Kasumi-1 (cell line): ENCODE results near the gene COX6B1.
A peak's percentile ranks its signal among the peaks of the same experiment; 100 is the strongest.
"Not testable (repeated sequence)": the region's sequence is repeated elsewhere in the genome, so short reads cannot be mapped to it uniquely, and the experiment has no call there.

ENCODE experiments used
- DNase-seq, 2 experiments: peaks; one replicate each; lab custom pipeline; 2025; lab: John Stamatoyannopoulos, UW

The COX6B1 gene

DNA sequence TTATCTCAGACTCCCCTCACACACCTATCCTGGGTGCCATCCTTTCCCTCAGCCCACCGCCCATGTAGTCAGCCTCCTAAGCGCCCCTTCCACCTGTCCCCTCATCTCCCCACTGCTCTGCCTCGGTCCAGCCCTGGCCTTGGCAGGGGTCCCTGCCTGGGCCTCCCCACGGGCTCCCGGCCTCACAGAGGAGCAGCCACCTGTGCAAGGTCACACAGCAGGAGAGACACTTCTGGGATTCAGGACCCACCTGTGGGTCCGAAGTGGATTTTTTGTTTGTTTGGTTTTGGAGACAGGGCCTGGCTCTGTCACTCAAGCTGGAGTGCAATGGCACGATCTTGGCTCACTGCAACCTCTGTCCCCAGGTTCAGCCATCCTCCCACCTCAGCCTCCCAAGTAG lies 17.5 kb downstream of the COX6B1 start:
- no peak for DNase-seq

DNA sequence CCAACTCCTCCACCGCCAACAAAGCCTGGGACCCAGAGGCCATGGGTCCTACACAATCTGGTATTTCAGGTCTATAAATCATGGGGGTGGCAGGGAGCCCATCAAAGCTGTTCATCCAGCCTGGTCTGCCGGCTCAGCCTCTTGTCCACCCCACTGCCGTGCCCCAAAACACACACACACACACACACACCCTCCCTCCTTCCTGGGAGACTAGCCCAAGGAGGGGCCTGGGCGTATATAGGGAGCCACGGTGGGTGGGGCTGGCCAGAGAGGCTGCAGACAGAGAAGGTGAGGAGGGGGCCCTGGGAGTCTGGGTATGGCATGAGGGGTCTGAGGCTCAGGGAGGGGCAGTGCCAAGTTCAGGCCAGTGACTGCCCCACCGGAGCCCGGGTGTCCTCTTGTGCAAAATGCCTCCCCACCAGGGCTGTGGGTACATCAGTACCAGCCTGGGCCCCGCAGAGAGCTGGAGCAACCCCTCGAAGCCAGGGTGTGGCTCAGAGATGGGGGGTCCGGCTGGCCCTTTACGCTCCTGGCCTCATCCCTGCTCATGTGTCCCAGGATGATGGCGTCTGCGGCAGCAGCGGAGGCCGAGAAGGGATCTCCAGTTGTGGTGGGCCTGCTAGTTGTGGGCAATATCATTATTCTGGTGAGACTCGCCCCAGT lies 18.3 kb downstream of the COX6B1 start, which contains the start of gene UPK1A:
Gene UPK1A (plus strand): TSS at position 267 of the 663 bp plus-strand sequence. CDS start 296 bp downstream, at position 563.
- no peak for DNase-seq

DNA sequence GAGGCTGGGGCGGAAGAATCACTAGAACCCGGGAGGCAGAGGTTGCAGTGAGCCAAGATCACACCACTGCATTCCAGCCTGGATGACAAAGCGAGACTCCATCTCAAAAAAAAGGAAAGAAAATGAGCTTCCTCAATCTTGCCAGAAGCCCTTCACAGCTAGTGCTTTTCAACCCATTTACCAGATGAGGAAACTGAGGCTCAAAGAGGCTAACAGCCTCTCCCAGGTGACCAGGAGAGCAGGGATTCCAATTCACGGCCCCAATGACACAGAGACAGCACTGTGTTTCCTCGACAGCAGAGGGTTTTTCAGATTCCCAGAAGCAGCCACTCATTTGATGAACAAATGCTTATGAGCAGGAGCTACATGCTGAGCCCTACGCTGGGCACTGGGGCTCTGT lies 21.4 kb downstream of the COX6B1 start:
- no peak for DNase-seq

DNA sequence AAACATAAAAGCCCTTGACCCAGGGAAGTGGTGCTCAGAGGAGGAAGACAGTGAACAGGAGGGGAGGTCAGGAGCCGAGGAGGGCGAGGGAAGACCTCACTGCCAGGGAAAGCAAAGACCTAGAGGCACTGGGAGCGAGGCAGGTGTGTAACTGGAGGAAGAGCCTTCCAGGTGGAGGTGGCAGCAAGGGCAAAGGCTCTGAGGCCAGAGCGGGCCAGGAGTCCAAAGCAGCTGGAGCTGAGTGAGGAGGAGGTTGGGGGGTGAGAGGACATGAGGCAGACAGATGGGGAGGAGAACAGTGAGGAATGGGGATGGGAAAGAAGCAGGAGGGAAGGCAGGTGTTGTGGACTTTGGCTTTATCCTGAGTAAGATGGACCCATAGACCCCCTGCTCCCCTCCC lies 21.9 kb downstream of the COX6B1 start:
- DNase-seq = no peak

DNA sequence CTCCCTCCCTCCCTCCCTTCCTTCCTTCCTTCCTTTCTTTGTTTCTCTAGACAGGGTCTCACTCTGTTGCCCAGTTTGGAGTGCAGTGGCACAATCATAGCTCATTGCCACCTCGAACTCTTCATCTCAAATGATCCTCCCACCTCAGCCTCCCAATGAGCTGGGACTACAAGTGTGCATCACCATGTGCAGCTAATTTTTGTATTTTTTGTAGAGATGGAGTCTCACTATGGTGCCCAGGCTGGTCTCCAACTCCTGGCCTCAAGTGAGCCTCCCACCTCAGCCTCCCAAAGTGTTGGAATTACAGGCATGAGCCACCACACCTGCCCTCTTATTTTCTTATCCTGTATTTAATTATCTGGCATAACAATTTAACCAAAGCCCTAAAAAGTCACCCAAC lies 22.6 kb downstream of the COX6B1 start:
- no peak for DNase-seq

DNA sequence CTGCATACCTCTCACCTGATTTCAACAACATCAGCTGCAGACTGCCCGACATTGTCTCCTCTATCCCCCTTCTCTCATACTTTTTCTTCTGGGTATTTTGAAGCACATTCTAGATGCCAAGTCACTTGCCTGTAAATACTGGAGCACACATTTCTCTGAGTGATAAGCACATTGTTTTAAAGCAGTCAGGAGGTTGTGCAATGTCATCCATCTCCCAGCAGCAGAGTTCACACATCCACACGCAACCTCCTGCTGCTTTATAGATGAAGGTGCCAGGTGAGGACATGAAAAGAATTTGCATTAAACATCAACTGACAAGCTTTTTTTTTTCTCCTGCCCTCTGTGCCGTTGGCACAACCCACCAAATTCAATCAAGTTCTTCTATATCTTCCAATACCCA lies 23.7 kb downstream of the COX6B1 start:
- DNase-seq = no peak

DNA sequence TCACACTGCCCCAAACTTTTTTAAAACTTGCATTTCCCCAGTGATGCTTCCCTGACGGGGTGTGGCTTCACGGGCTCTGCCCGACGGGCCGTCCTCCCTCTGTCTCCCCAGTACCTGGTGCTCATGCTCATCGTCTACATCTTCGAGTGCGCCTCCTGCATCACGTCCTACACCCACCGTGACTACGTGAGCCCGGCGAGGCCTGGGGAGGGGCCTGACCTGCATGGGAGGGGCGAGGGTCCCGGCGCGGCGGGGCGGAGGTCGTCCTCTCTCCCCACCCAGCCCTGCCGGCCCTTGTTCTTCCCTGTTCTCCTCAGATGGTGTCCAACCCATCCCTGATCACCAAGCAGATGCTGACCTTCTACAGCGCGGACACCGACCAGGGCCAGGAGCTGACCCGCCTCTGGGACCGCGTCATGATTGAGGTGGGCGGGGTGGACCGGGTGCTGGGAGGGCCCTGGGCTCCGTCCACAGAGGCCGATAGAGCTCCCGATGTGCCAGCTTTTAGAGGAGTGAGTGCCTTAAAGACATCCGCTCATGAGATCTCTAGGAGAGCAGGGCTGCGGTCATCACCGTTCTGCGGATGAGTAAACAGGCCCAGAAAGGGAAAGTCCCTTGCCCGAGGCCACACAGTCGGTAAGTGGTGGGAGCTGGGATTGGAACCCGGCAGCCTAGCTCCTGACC lies 25.1 kb downstream of the COX6B1 start:
- no peak for DNase-seq

DNA sequence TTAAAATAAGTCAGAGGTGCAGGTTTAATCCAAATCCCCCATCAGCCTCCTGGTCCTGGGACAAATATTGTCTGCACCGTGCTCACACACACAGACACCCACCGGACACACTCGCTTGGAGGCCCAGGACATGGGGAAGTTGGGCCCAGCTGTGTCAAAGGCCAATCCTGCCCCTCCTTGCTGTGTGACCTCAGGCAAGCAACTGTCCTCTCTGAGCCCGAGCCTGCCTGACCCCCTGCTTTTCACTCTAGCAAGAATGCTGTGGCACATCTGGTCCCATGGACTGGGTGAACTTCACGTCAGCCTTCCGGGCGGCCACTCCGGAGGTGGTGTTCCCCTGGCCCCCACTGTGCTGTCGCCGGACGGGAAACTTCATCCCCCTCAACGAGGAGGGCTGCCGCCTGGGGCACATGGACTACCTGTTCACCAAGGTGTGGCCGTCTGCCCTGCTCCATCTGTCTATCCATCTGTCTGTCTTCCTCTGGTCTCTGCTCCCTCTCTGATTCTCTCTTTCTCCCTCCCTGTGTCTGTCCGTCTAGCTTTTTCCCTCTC lies 27.5 kb downstream of the COX6B1 start:
- no peak for DNase-seq

DNA sequence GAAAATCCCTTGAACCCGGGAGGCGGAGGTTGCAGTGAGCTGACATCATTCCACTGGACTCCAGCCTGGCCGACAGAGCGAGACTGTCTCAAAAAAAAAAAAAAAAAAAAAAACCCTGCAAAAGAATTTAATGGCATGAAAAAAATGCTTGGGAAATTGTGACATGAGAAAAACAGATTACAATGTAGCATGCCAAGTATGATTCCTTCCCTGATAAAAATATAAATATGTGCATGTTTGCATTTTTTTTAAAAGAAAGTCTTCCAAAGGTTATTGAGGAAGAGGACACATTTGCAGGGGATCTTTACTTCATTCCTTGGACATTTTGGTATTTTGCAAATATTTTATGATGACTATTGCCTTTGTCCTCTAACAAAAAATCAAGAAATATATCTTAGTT lies 41.7 kb downstream of the COX6B1 start:
- DNase-seq = no peak

DNA sequence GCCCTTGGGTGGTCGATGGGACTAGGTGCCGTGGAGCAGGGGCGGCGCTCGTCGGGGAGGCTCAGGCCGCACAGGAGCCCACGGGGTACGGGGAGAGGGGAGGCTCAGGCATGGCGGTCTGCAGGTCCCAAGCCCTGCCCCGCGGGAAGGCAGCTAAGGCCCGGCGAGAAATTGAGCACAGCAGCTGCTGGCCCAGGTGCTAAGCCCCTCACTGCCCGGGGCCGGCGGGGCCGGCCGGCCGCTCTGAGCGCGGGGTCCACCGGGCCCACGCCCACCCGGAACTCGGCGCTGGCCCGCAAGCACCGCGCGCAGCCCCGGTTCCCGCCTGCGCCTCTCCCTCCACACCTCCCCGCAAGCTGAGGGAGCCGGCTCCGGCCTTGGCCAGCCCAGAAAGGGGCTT lies 43.0 kb downstream of the COX6B1 start:
- not testable (repeated sequence) for DNase-seq

DNA sequence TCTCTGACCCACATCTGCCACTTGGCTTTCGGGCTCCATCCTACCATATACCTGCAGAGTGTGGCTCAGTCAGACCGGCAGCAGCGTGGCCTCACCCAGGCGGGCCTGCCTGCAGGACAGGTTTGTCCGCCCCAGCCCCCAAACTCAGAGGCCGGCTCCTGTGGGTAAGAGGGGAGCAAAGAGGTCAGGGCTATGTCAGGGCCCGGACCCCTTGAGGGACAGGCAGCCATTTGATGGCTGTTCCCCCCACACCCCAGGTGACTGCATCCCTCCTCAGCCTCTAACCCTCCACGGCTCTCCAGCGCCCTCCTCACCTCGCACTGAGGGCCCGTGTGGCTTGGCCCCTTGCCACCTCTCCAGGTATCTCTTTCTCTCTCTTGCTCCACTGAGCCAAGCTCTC lies 43.9 kb downstream of the COX6B1 start:
- no peak for DNase-seq

DNA sequence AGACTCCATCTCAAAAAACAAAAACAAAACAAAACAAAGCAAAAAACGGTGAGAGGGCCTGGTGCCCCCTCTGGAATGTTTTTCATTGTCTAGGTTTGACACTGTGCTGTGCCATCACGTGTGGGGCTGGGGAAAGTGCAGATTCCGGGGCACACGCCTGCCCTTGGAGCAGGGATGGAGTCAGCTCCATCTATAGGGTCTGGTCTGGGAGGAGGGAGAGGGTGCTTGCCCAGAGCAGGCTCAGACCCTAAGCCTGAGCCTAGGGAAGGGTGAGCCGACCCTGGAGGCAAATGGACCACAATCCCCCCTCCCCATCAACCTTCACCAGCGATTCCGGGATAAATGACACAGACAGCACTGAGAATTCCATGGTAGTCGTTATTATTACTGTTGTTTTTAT lies 45.3 kb downstream of the COX6B1 start:
- no peak for DNase-seq

DNA sequence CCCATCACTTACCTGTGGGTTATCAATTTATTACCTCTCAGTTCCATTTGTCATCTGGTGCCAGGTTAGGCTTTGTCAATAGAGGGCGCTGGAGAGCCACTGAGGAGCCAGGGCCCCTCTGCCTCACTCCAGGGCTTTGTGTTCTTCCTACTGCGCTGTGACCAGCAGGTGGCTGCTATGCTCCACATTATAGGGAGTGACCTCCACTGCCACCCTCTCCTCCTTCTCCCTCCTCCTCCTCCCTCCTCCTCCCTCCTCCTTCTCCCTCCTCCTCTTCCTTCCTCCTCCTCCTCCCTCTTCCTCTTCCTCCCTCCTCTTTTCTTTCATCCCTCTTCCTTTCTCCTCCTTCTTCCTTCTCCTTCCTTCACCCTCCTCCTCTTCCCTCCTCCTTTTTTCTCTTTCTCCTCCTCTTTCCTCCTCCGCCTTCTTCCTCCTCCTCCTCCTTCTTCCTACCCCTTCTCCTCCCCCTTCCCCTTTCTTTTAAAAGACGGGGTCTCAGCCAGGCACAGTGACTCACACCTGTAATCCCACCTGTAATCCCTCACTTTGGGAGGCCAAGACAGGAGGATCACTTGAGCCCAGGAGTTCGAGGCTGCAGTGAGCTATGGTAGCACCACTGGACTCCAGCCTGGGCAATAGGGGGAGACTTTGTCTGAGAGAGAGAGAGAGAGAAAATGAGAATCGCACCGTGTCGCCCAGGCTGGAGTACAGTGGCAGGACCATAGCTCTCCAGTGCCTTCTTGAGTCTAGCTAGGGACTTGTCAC lies 45.9 kb downstream of the COX6B1 start:
- DNase-seq = peak; percentile 91

DNA sequence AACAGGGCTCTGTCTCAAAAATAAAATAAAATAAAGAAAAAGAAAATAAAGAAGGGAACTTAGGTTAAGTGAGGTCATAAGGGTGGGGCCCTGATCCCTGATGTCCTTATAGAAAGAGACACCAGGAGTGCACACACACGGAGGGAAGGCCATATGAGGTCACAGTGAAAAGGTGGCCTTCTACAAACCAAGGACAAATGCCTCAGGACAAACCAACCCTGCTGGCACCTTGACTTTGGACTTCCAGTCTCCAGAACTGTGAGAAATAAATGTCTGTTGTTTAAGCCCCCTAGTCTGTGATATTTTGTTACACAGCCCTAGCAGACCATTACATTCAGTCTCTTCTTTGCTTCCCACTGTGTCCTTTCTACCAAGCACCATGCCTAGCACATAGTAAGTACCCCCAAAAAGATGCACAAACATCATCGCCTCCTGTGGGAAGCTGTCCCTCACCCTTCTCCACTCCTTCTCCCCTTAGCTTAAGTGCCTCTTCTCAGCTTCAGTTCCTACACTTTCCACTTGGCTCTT lies 47.8 kb downstream of the COX6B1 start:
- DNase-seq = no peak

DNA sequence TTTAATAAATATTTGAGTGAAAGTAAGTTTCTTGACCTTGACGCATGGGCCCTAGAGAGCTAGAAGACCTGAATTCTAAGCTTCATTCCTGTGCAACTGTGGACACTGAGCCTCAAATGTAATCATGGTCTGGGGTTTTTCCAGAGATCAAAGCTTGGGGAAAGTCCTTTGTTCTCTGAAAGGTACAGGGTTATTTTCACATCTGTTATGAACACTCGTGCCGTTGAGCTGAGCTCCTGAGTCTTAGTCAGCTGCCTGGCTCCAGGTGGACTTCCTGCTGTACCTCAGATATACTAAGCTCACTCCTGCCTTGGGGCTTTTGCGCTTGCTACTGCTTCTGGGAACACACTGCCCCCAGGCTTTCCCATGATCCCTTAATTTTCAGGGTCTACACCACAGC lies 48.7 kb downstream of the COX6B1 start:
- no peak for DNase-seq

DNA sequence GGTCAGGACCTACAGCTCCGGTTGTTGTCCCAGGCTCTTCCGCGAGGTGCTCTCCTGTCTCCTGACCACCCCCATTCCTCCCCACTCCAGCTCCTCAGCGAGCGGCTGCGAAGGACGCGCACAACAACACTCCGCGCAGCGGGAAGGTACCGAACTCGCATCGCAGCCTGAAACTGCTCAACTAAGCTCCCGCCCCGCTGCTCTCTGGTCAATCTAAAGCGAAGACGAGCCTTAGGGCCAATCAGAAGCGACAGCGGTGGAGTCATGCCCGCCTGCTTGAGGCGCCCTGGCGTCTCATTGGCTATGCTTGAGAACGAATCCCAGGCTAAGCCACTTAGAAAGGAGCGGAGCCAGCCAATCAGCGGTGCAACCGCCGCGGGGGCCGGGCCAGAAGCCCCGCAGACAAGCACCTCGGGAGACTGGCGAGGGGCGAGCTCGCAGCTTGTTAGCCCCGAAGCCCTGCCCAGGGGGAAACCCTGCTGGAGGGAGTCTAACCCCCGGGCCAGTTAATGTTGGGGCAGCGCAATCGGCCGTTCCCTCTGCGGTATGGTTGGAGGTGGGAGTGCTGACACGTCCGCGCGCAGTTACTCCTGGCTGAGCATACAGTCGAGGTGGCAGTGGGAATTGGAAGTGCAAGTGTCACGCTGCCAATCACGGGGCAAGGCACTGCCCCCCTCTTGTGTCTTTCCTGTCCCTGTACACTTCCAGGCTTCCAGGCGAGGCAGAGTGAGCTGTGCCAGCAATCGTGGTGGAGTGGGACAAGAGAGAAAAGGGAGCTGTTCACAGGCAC lies 54.3 kb downstream of the COX6B1 start:
- peak; percentile 99 for DNase-seq

DNA sequence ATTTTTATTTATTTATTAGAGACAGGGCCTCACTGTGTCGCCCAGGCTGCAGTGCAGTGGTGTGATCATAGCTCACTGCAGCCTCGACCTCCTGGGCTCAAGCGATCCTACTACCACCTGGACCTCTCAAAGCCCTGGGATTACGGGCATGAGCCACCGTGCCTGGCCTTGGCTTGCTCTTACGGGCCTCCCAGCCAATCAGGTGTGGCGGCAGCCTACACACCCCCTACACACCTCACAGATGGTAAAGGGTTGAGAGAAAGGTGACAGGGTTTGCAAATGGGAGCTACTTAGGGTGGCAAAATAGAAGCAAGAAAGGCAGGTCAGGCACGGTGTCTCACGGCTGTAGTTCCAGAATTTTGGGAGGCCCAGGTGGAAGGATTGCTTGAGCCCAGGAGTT lies 55.2 kb downstream of the COX6B1 start:
- no peak for DNase-seq

DNA sequence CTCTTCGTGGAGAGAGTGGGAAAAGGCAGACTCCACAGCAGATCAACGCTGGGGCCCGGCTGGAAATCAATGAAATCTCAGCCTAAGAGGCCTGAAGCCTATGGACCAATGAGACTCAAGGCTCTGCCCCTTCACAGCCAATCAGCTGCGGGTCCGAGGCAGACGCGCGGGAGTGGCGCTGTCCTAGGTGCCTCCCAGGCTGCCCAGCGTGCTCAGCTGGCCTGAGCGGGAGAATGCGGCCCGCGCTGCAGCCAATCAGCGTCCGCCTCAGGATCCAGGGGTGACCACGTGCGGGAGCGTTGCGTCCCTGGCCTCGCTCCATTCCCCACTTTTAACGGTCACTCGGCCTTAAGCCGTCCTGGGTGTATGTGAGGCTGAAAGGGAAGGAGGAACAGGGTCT lies 56.1 kb downstream of the COX6B1 start, which contains the start of gene ZBTB32:
Gene ZBTB32 (plus strand): TSS at position 341 of the 400 bp plus-strand sequence. CDS start 10,069 bp downstream, outside the sequence.
- DNase-seq = no peak
